NCI-H2107 treated with DMSO at 0.1 percent for 48 hours (cell line): Measurements from ENCODE around the gene B9D2.
"Not testable (repeated sequence)": the region's sequence is repeated elsewhere in the genome, so short reads cannot be mapped to it uniquely, and the experiment has no call there.

Experiments
- DNase-seq: peaks from one replicate; lab custom pipeline; 2025; ENCODE audit not compliant: unreplicated experiment; lab: John Stamatoyannopoulos, UW

The B9D2 gene

DNA sequence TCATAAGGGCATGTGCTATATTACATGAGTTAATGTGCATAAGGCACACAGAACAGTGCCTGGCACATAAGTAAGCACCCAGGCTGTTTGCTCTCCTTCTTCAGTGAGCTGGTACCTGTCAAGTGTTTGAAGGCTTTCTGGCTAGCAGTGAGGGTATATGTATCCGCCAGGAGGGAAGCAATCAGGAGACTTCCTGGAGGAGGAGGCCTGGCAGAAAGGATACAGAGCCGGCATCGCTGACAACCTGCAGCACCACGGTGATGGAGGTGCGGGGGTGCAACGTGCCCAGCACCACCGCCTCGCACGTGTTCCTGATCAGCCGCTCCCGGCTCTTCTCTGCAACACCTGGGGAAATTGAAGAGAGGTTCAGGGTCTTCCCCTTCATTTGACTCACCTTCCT is 27.7 kb upstream of the B9D2 start:
- no peak for DNase-seq

DNA sequence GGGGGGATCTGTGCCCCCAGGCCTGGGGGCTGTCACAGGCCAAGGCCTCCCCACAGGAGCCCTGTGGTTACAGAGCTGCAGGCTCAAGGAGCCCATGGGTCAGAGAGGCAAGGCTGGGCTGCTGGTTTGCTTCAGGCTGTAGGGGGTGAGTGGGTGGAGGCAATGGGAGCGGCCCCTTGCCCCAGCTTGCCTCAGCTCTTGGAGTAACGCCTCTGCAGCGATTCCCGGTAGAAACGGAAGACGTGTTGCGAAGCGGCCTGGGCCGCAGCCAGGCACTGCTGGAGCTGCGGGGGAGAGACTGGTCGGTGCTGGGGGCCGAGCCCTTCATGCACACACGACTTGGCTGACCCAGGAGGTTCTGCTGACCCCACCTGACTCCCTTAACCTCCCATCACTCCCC is 22.5 kb upstream of the B9D2 start:
- no peak for DNase-seq

GRCh38 chr19:41384351-41384750 is 20.4 kb upstream of the B9D2 start:
- DNase-seq = no peak

DNA sequence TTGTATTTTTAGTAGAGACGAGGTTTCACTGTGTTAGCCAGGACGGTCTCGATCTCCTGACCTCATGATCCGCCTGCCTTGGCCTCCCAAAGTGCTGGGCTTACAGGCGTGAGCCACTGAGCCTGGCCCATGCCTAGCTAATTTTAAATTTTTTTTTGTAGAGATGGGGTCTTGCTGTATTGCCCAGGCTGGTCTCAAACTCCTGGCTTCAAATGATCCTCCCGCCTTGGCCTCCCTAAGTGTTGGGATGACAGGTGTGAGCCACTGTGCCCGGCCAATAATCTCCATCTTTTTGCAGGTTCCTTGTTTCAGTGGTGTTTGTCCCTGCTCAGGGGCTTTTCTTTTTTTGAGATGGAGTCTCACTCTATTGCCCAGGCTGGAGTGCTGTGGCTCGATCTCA is 17.6 kb upstream of the B9D2 start:
- DNase-seq = not testable (repeated sequence)

DNA sequence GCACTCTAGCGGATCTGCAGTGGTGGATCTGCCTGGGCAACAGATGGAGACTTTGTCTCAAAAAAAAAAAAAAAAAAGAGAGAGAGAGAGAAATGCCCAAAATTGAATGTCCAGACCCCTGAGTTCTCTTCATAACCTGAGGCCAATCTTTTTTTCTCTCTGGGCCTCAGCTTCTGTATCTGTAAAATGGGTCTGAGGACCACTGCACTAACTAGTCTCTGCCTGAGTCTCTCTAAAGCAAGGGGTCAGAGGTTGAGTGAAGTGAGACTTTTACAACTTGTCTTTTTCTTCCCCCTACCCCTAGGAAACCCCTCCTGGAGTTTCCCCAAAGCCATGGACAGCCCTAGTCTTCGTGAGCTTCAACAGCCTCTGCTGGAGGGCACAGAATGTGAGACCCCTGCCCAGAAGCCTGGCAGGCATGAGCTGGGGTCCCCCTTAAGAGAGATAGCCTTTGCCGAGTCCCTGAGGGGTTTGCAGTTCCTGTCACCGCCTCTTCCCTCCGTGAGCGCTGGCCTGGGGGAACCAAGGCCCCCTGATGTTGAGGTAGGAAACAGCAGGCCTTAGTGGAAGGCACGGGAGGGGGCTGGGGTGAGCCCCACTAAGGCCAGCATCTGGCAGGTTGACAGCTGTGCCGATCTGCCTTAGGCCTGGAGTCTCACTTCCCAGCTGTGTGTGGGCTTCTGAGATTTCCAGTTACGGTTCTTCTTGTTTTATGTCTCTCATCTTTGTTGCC is 14.2 kb upstream of the B9D2 start:
- no peak for DNase-seq

GRCh38 chr19:41376998-41377365 is 13.0 kb upstream of the B9D2 start:
- DNase-seq = no peak

- no peak for DNase-seq
Measured at GRCh38 chr19:41376241-41376997, 12.5 kb upstream of the B9D2 start, which contains the start of gene TMEM91. TMEM91 (plus strand) TSS chr19:41376533; CDS start chr19:41378310, 1,777 bp downstream.

DNA sequence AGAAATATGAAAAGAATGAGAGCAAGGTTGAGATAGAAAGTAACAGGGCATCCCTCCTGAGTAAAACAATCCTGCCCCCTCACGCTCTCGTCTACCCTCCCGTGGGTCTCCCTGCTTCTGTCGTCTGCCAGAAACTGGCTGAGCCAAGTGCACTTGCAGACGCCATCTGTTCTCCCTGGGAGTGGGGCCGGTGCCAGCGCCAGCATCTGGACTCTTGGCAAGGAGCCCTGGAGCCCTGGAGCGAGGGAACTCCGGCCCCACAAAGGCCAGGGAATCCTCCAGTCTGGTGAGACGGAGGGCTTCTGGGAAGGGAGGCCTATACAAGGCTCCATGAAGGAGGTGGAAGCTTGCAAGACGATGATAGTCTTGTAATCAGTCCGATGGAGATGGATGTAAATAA is 10.0 kb upstream of the B9D2 start:
- DNase-seq = peak; percentile 71

DNA sequence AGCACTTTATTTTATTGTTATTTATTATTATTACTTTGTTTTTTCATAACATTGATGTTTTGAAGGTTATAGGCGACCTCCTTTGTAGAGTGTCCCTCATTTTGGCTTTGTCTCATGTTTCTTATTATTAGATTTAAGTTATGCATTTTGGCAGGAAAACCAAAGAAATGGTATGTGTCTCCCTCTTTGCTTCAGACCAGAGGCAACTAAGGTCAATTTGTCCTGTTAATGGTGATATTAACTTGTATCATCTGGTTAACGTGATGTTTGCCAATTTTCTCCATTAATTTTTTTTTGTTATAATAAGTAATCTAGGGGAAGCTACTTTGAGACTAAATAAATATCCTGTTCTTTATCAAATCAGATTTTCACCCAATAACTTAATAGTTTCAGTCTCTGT is 8.6 kb upstream of the B9D2 start:
- no peak for DNase-seq

DNA sequence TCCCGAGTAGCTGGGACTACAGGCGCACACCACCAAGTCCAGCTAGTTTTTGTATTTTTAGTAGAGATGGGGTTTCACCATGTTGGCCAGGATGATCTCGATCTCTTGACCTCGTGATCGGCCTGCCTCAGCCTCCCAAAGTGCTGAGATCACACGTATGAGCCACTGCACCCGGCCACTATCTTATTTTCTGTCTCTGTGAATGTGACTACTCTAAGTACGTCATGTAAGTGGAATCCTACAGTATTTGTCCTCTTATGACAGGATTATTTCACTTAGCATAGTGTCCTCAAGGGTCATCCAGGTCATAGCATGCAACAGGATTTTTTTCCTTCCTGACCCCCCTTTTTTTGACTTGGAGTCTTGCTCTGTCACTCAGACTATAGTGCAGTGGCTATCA is 7.6 kb upstream of the B9D2 start:
- no peak for DNase-seq

GRCh38 chr19:41371119-41371518 is 7.2 kb upstream of the B9D2 start:
- not testable (repeated sequence) for DNase-seq

- no peak for DNase-seq
Measured at GRCh38 chr19:41369769-41370168, 5.8 kb upstream of the B9D2 start.

- DNase-seq = no peak
Measured at GRCh38 chr19:41367848-41368301, 3.9 kb upstream of the B9D2 start.

GRCh38 chr19:41366089-41366488 is 2.1 kb upstream of the B9D2 start:
- no peak for DNase-seq

DNA sequence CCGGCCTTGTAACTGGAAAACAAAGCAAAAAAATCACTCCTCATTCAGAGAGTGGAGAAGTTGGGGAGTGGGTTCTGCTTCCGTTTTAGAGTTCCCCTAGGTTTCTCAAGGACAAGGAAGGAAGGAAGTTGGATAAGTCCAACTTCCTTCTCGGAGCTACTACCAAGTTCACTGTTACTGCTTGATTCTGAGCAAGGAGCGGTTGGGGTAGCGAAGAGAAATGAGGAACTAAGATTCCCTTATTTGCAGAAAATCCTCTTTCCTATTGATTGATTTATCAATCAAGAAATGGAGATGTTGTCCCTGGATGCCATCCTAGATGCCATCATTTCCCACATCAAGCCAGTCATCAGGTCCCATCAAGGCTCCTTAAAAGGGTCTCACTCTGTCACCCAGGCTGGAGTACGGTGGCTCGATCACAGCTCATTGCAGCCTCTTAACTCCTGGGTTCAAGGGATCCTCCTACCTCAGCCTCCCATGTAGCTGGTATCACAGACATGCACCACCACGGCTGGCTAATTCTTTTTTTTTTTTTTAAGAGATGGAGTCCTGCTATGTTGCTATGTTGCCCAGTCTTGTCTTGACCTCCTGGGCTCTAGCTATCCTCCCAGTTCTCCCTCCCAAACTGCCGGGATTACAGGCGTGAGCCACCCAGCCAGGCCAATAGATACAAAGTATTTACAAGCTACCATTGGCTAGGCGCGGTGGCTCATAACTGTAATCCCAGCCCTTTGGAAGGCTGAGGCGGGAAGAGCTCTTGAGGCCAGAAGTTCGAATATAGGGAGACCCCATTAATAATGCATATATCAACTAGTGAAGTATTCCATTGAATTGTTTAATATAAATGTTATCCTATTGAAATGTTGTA is 809 bp upstream of the B9D2 start:
- no peak for DNase-seq

DNA sequence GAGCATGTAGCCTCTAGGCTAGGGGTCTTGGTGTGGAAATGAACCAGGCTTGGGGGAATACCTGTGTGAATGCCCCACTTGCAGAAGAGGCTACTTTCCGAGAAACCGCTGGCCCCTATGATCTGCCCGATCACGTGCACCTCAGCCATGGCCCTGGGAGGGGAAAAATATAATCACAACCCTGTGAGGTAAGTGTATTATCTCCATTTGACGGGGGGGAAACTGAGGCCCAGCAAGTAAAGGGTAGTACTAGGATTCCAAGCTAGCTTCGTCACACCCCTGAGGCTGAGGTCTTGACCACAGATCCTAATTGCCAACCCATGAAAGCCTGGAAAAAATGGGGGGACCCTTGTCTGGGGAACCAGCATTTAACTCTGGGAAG is 587 bp downstream of the B9D2 start:
- DNase-seq = no peak

DNA sequence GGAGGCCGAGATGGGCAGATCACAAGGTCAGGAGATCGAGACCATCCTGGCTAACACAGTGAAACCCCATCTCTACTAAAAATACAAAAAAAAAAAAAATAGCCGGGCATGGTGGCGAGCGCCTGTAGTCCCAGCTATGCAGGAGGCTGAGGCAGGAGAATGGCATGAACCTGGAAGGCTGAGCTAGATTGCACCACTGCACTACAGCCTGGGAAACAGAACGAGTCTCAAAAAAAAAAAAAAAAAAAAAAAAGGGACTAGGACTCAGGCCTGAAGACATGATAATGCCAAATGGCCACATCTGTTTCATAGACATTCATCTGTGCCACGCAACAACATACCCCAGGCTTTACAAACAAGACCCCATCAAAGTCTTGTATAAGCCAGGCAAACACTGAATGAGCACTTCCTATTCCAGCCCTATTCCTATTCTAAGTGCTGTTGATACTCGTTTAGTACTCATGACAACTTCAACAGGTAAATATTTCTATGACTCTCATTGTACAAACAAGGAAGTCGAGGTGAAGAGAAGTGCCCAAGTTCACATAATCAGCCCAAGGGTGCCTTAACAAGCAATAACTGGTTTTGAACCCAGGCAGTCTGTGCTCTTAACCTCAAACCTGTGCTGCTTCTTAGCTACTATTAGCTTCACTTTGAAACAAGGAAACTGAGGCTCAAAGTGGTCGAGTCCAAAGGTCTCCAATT is 1.7 kb downstream of the B9D2 start:
- DNase-seq = no peak

DNA sequence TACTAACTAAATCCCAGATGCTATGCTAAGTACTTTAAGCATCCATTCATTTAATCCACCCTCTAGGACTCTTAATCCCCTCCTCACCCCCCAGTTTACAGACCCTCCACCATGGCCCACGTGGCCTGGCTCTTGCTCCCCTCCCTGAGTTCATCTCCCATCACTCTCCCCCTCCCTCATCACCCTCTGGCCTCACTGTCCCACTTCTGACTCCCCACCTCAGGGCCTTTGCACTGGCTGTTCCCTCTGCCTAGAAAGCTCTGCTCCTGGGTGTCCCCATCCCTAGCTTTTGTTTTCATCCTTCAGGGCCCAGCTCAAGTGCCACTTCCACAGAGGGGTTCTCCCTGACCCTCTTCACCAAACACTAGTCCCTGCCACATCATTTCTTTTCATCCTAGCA is 4.2 kb downstream of the B9D2 start:
- DNase-seq = no peak

- DNase-seq = no peak
Measured at GRCh38 chr19:41357746-41358145, 6.2 kb downstream of the B9D2 start.

DNA sequence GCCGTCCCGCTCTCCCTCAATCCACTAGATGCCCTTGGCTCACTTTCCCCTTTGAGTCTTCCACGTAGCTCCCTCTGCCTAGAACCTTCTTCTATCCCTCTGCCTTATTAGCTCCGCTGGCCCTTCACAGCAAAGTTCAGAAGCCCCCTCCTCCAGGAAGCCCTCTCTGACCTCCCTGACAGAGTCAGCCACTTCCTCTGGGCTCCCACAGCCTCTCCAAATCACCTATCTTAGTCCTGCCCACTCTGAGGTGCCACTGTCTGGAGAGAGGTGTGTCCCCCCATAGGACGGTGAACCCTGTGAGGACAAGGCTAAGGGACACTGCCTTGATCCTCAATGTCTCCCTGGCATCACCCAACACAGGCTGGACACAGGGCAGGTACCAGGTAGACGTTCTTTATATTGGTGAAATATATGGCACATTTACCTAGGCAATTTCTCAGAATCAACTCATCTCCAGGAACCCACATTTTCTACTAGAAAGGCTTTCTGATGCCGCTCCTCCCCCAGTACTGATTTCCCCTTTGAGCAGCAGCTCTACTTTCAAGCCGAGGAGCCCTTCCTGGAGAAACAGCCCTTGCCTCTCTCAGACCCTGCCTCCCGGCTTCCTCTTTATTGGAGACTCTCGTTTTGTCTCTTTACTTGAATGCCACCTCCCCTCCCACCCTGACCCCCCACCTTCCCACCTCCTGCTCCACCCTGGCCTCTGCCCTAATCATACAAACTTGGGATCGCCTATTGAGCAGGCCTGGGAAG is 6.8 kb downstream of the B9D2 start:
- no peak for DNase-seq
